C4-2B (cell line): ENCODE results near the gene RIMS1.

ENCODE experiments used
- CTCF ChIP-seq: fragments of 450-650 bp; conservative IDR thresholded peaks from 2 replicates; pipeline ENCODE4 v1.5.1; 2017; ENCODE audit warnings: mild to moderate bottlenecking
- ZFX ChIP-seq: fragments of 450-650 bp; IDR thresholded peaks from 2 replicates; pipeline ENCODE4 v1.6.1; 2017

GRCh38 chr6:72376736-72377135 lies 490.4 kb downstream of the RIMS1 start:
- TF ChIP-seq CTCF = no peak
- TF ChIP-seq ZFX = no peak
